Measurements from ENCODE around the gene AP3B1. TPM values are rescaled to one million over a fixed set of nuclear protein-coding genes. Genes with fewer than 3 reads are reported as not detected.
A peak's percentile ranks its signal among the peaks of the same experiment; 100 is the strongest.

The AP3B1 gene
- total and polyA plus RNA-seq, 2 of the 8 experiments (the other 6 are each of a cell fraction or from before 2014, with no cell fraction given), result 45.8 to 48.3 TPM

DNA sequence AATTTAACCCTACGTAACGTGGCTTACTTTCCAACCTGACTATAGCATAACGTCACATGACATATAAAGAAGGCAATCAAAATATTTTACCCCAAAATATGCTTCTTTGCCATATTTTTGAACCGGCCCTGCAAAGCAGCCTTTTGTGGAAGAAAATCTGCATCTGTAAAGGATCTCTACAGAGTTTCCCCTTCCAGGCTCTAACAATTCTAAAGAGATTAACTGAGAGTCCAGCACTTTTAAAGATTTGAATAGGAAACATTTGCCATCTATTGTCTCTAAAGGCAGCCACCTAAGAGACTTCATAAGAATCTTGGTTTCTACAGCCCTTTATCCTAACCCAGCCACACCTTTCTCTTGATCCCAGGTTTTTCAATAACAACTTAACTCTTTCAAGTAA lies 22.7 kb downstream of the AP3B1 start:
- 52% methylated on average over 4 of the region's 4 CpGs; no CpG with 5 or more reads in 1 of the 2 experiments for WGBS, 2 experiments (ENCODE audit: extremely low coverage in 1 of 2, insufficient coverage in 1 of 2, insufficient read length in 1 of 2, insufficient replicate concordance in 2 of 2, low coverage in 1 of 2, low lambda C conversion rate in 2 of 2, missing lambda C conversion rate in 1 of 2)
- peaks cover 0 to 3% of the 10 kb centered on the region in 2 experiments for H4K20me1 ChIP-seq (replicated peaks in 1 of 2; ENCODE audit: control insufficient read depth in 1 of 2, insufficient read depth in 2 of 2, low read length in 2 of 2)
- no peak overlapping the region for H4K5ac ChIP-seq (ENCODE audit: insufficient read length, low read depth, low read length)
- H3K4me3 ChIP-seq (ENCODE audit: extremely low read depth in 1 of 4, insufficient read depth in 2 of 4, low read depth in 3 of 4, low read length in 4 of 4), result peak overlapping the region in 1 of 4 experiments; percentile 3; a peak in 1 of 8 replicates
- ChIA-PET CTCF (ENCODE audit: partially characterized antibody) (no interaction called here), POLR2A (ENCODE audit: partially characterized antibody) (no interaction called here)
- no peak overlapping the region for H4K8ac ChIP-seq (ENCODE audit: extremely low read depth, insufficient read depth, low read length)
- no peak overlapping the region for H4K91ac ChIP-seq (replicated peaks; ENCODE audit: insufficient read length, low read length)
- no peaks in the 10 kb centered on the region for H3K27me3 ChIP-seq (replicated peaks in 1 of 4; ENCODE audit: control insufficient read depth in 3 of 4, extremely low read depth in 1 of 4, insufficient read depth in 3 of 4, low read length in 3 of 4)
- no peak overlapping the region for H2BK120ac ChIP-seq (replicated peaks; ENCODE audit: low read depth, low read length)
- H3K18ac ChIP-seq (ENCODE audit: extremely low read depth, low read length), result no peak overlapping the region
- H3K27ac ChIP-seq (ENCODE audit: low read depth, low read length), result no peak overlapping the region
- H3K23me2 ChIP-seq (ENCODE audit: low read depth, low read length), result no peaks in the 10 kb centered on the region
- no peak overlapping the region for H3K56ac ChIP-seq (replicated peaks; ENCODE audit: insufficient read length, low read depth, low read length)
- H3K79me2 ChIP-seq (ENCODE audit: control insufficient read depth in 1 of 2, insufficient read depth in 2 of 2, low read length in 2 of 2), result peaks cover 2 to 52% of the 10 kb centered on the region in 2 experiments; a peak in 3 of 4 replicates
- H3K4ac ChIP-seq (replicated peaks; ENCODE audit: insufficient read length, low read depth, low read length), result no peak overlapping the region
- H3K4me1 ChIP-seq (replicated peaks in 1 of 4; ENCODE audit: control insufficient read depth in 3 of 4, insufficient read depth in 4 of 4, low read length in 3 of 4), result peaks cover 0 to 9% (median 7%) of the 10 kb centered on the region in 4 experiments; a peak in 4 of 7 replicates
- H2BK20ac ChIP-seq (ENCODE audit: low read length), result no peak overlapping the region
- no peak overlapping the region for H2AK5ac ChIP-seq (ENCODE audit: low read depth, low read length)
- H3K79me1 ChIP-seq (ENCODE audit: low read depth, low read length), result no peaks in the 10 kb centered on the region; the same call in 1 of the 2 replicates
- no peak overlapping the region for H2BK12ac ChIP-seq (ENCODE audit: low read depth, low read length)
- no peak overlapping the region for H2AFZ ChIP-seq (ENCODE audit: low read length)
- no peak overlapping the region for H3K14ac ChIP-seq (ENCODE audit: insufficient read length)
- DNase-seq (ENCODE audit: low read depth in 1 of 2, low spot score in 2 of 2), result no peak
- no peaks in the 10 kb centered on the region for H3K9me3 ChIP-seq (ENCODE audit: insufficient read depth in 2 of 2, low read depth in 1 of 2, low read length in 1 of 2)
- no peak for FAIRE-seq
- no peak overlapping the region for H2BK15ac ChIP-seq (ENCODE audit: low read length)
- H3K9ac ChIP-seq (replicated peaks in 1 of 4; ENCODE audit: extremely low read depth in 1 of 4, low read depth in 3 of 4, low read length in 3 of 4), result no peak overlapping the region
- no peaks in the 10 kb centered on the region; a peak in 1 of 8 replicates for H3K36me3 ChIP-seq (ENCODE audit: control insufficient read depth in 2 of 4, insufficient read depth in 4 of 4, low read length in 3 of 4)
- H2BK5ac ChIP-seq (ENCODE audit: low read depth, low read length), result no peak overlapping the region
- peak overlapping the region; percentile 10 to 47; a peak in 3 of 4 replicates for H3K4me2 ChIP-seq (ENCODE audit: insufficient read depth in 1 of 2, low read depth in 2 of 2, low read length in 2 of 2)
- H3K23ac ChIP-seq (ENCODE audit: insufficient read length), result no peak overlapping the region
- TF ChIP-seq RAD21 (IDR thresholded peaks at IDR 0.05 in 1 of 2, conservative IDR thresholded peaks at IDR 0.05 in 1 of 2; ENCODE audit: low read depth in 2 of 2, low read length in 2 of 2) (no peak), EZH2 (IDR thresholded peaks at IDR 0.05; ENCODE audit: low read depth, low read length, severe bottlenecking) (no peak)

Measured in H1 (cell line).